ENCODE results near the gene OR10H2.

DNA sequence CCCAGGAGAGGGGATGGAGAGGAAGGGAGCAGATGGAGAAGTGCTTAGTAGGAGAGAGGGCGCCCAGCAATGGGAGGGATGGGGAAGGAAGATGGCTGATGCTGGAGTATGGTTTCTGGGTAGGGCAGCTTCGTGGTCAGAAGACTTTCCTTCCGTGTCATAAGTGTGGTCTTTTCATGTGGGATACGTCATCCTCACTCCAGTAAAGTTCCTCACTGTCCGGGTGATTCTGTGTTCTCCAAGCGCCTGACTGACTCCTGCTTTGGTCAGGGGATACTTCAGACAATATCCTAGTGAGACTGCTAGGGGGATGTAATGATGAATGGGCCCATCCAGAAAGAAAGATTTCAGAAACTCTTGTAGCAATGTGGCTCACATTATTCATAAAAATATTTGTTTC is 6.1 kb downstream of the OR10H2 start:
- TF ChIP-seq, protein P1, sequence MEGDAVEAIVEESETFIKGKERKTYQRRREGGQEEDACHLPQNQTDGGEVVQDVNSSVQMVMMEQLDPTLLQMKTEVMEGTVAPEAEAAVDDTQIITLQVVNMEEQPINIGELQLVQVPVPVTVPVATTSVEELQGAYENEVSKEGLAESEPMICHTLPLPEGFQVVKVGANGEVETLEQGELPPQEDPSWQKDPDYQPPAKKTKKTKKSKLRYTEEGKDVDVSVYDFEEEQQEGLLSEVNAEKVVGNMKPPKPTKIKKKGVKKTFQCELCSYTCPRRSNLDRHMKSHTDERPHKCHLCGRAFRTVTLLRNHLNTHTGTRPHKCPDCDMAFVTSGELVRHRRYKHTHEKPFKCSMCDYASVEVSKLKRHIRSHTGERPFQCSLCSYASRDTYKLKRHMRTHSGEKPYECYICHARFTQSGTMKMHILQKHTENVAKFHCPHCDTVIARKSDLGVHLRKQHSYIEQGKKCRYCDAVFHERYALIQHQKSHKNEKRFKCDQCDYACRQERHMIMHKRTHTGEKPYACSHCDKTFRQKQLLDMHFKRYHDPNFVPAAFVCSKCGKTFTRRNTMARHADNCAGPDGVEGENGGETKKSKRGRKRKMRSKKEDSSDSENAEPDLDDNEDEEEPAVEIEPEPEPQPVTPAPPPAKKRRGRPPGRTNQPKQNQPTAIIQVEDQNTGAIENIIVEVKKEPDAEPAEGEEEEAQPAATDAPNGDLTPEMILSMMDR (conservative IDR thresholded peaks at IDR 0.05): no peak
- no peak for TF ChIP-seq ZFX (IDR thresholded peaks at IDR 0.05)
